T-helper 17 cell (primary cell): ENCODE data around the gene KIAA0040. TPM values are rescaled to one million over a fixed set of nuclear protein-coding genes. Genes with fewer than 3 reads are reported as not detected.

Source experiments
- ATAC-seq: fragments of 150-1000 bp; cut with Tn5 transposase; 2 replicates; pipeline ENCODE4 v1.10.0; 2021; ENCODE audit warnings: mild to moderate bottlenecking, moderate library complexity
- DNase-seq, 3 donors: peaks; one replicate each; pipeline versions ENCODE4 v3.0.0 to v3.0.0-alpha.2; 2020 to 2021
- H3K9me3 ChIP-seq: one replicate; pipeline ENCODE4 v1.7.0; 2013; ENCODE audit warnings: low read length, mild to moderate bottlenecking; ENCODE audit not compliant: control insufficient read depth, poor library complexity, severe bottlenecking
- H3K27ac Mint-ChIP-seq: one replicate; pipeline ENCODE4 v1.8.0; 2022; ENCODE audit warnings: mild to moderate bottlenecking, moderate library complexity, mixed read lengths
- H3K27me3 Mint-ChIP-seq: one replicate; pipeline ENCODE4 v1.8.0; 2022; ENCODE audit warnings: mixed read lengths
- H3K36me3 Mint-ChIP-seq: one replicate; pipeline ENCODE4 v1.8.0; 2022; ENCODE audit warnings: low read depth, mixed read lengths
- H3K4me1 Mint-ChIP-seq: one replicate; pipeline ENCODE4 v1.8.0; 2022; ENCODE audit warnings: mild to moderate bottlenecking, mixed read lengths
- H3K4me3 Mint-ChIP-seq: one replicate; pipeline ENCODE4 v1.8.0; 2022; ENCODE audit warnings: mild to moderate bottlenecking, moderate library complexity, mixed read lengths
- total RNA-seq, 4 donors: library from RNA in 2 of 4; stranded (reverse) in 2 of 4; gene quantifications; one replicate each; pipeline ENCODE4 v1.2.3 and lab custom pipeline; 2022 to 2026

KIAA0040 gene
- total RNA-seq, 2 donors from 2014 or later, result 29.0 to 31.5 TPM

DNA sequence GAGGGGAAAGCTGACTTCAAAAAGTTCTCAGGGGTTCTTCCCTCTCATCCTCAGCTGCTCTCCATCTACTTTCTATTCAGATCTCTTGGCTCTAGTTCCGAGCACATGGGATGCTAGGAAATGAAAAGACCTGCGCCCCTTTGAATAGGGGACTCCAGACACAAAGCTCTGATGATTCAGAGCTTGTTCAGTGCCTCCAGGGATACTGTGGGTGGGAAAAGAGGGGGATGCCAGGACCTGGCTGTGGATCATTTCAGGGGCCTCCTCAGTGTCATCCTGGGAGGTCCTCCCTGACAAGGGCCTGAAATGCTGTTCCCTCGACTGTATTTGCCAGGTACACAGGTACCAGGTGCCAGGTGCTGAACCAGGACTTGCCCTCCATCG lies 943 bp upstream of the KIAA0040 start:
- Mint-ChIP-seq H3K4me3 (peak overlapping the region; percentile 98), H3K27me3 (no peaks in the 10 kb centered on the region), H3K36me3 (peaks cover 6% of the 10 kb centered on the region), H3K27ac (peak overlapping the region; percentile 86), H3K4me1 (peaks cover 48% of the 10 kb centered on the region)
- DNase-seq (no peak), ATAC-seq (no peak)
- no peaks in the 10 kb centered on the region for H3K9me3 ChIP-seq

GRCh38 chr1:175192111-175192629 lies 406 bp downstream of the KIAA0040 start:
- Mint-ChIP-seq H3K4me3 (peak overlapping the region; percentile 98), H3K27me3 (no peaks in the 10 kb centered on the region), H3K4me1 (peaks cover 51% of the 10 kb centered on the region), H3K27ac (peak overlapping the region; percentile 86), H3K36me3 (peaks cover 6% of the 10 kb centered on the region)
- peak in 2 of 3 donors; percentile 13 to 15 for DNase-seq
- no peaks in the 10 kb centered on the region for H3K9me3 ChIP-seq
- peak; percentile 50 for ATAC-seq

DNA sequence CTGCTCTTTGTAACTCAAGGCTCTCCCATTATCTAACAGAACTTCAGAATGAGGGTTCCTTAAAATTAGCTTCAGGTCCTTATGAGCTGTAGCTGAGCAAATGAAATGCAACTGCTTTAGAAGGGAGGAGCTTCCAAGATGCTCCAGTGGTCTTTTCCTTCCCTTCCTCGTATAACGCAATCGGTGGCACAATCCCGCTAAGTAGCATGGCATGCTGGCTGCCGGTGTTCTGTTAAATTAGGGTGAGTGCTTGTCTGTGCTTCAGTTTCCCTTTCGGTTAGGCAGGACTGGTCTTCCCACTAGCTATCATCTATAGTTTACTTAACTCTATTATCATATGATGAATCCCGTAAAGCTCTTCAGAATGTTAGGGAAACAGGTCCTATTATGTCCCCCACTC lies 917 bp downstream of the KIAA0040 start:
- H3K9me3 ChIP-seq, result no peaks in the 10 kb centered on the region
- ATAC-seq (peak; percentile 57), DNase-seq (no peak)
- H3K4me3 Mint-ChIP-seq, result peak overlapping the region; percentile 98
- H3K4me1 Mint-ChIP-seq, result peaks cover 56% of the 10 kb centered on the region
- peak overlapping the region; percentile 86 for H3K27ac Mint-ChIP-seq
- no peaks in the 10 kb centered on the region for H3K27me3 Mint-ChIP-seq
- H3K36me3 Mint-ChIP-seq, result peaks cover 8% of the 10 kb centered on the region

GRCh38 chr1:175188936-175189335 lies 3.6 kb downstream of the KIAA0040 start:
- no peaks in the 10 kb centered on the region for H3K9me3 ChIP-seq
- Mint-ChIP-seq H3K4me3 (peak overlapping the region; percentile 98), H3K27me3 (no peaks in the 10 kb centered on the region), H3K27ac (peak overlapping the region; percentile 86), H3K4me1 (peaks cover 68% of the 10 kb centered on the region), H3K36me3 (peaks cover 13% of the 10 kb centered on the region)
- DNase-seq (peak in 2 of 3 donors; percentile 27 to 28), ATAC-seq (peak; percentile 60)

GRCh38 chr1:175186433-175187160 lies 6.0 kb downstream of the KIAA0040 start:
- Mint-ChIP-seq H3K27ac (no peak overlapping the region), H3K4me1 (peaks cover 85% of the 10 kb centered on the region), H3K4me3 (peak overlapping the region; percentile 81), H3K27me3 (no peaks in the 10 kb centered on the region), H3K36me3 (peaks cover 13% of the 10 kb centered on the region)
- ATAC-seq (no peak), DNase-seq (no peak)
- no peaks in the 10 kb centered on the region for H3K9me3 ChIP-seq

DNA sequence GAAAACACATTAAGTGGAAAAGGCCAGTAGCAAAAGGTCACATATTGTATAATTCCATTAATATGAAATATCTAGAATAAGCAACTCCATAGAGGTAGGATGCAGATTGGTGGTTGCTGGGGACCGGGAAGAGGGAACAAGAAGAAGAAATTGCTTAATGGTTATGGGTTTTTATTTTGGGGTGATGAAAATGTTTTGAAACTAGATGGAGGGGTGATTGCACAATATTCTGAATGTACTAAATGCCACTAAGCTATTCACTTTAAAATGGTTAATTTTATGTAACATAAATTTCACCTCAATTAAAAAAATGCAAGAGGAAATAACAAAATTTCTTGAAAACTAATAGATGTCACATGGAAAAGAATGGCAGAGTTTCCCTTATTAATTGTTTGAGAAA lies 6.7 kb downstream of the KIAA0040 start:
- H3K36me3 Mint-ChIP-seq, result peaks cover 11% of the 10 kb centered on the region
- peak overlapping the region; percentile 47 for H3K4me3 Mint-ChIP-seq
- no peaks in the 10 kb centered on the region for H3K27me3 Mint-ChIP-seq
- H3K27ac Mint-ChIP-seq, result peak overlapping the region; percentile 24
- DNase-seq, result no peak
- ATAC-seq, result no peak
- H3K4me1 Mint-ChIP-seq, result peaks cover 87% of the 10 kb centered on the region
- H3K9me3 ChIP-seq, result no peaks in the 10 kb centered on the region

DNA sequence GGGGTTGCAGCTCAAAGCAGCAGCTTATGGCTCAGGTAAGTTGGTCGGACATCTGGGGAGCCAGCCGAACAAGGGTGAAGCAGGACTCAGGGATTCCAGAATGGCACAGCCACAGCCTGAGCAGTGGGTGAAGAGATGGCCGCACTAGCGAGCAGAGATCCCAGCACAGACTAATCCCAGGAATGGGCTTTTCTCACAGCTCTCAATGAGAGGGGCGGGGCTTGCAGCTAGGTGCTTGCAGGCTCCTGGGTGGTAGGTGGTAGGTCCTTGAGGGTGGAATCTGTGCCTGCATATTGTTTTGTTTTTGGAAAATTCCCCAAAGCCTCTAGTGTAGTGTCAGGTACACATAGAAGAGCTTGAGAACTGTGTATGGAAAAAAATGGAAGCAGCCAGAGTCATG lies 9.0 kb downstream of the KIAA0040 start:
- no peak for ATAC-seq
- no peak overlapping the region for H3K4me3 Mint-ChIP-seq
- H3K27me3 Mint-ChIP-seq, result no peaks in the 10 kb centered on the region

DNA sequence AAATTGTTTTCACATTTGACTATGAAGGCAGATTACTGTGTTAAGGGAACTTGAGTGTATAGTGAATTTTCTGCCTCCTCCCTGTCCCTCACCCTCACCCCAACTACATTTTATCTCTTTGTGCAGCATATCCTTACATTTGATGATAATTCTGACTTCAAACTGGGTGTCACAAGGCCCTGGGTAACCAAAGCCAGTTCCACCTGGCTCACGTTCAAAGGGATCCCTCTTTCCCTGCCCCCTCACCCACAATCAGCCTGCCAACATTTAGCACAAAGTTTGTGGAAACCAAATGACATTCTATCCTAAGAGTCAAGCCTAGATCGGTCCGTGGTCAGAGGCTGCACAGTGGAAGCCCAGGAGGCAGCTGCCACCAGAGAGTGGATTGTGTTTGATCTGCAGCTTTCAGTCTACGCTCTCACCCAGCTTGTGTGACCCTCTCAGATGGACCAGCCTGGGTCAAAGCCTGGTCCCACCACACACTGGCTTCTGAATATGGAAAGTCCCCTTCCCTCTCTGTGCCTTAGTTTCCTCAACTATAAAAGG lies 10.3 kb downstream of the KIAA0040 start:
- Mint-ChIP-seq H3K27ac (peak overlapping the region; percentile 43), H3K36me3 (peaks cover 10% of the 10 kb centered on the region), H3K4me3 (no peak overlapping the region), H3K4me1 (peaks cover 78% of the 10 kb centered on the region), H3K27me3 (no peaks in the 10 kb centered on the region)
- no peak for ATAC-seq
- no peaks in the 10 kb centered on the region for H3K9me3 ChIP-seq
- no peak for DNase-seq

More for the DNA sequence above, 9.0 kb downstream of the KIAA0040 start:
- no peaks in the 10 kb centered on the region for H3K9me3 ChIP-seq
- peaks cover 10% of the 10 kb centered on the region for H3K36me3 Mint-ChIP-seq
- peak overlapping the region; percentile 43 for H3K27ac Mint-ChIP-seq
- no peak for DNase-seq
- H3K4me1 Mint-ChIP-seq, result peaks cover 83% of the 10 kb centered on the region

DNA sequence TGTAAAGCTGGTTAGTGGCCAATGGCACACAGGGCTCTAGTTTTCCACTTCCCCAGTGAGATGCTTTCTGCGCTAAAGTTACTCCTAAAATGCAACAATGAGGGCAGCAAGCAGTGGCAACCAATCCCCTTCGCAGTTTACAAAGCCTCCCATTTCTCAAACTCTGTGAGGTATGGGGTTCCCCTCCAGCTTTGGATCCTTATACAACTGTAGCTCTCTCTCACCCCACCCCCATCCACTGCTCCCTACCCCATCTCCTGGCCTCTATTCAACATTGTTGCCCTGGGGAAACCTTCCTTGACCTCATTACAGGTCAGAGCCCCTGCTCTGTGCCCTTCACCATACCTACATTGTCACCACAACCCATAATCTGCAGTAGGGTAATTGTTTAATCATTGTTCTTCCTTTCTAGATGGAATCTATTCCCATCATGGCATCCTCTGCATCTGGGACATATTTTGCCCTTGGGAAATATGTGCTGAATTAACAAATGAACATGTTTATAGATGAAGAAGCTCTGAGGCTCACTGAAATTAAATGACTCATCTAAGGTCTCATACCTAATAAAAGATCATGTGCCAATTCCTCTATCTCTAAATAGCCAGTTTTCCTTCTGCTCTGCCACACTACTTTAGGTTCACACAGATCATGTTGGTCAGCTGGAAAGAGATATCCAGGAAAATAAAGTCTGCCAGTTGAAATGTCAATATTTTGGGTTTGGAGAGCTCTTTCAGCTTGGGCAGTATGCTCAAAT lies 12.6 kb downstream of the KIAA0040 start:
- H3K27me3 Mint-ChIP-seq, result no peaks in the 10 kb centered on the region
- H3K36me3 Mint-ChIP-seq, result peaks cover 4% of the 10 kb centered on the region
- peak overlapping the region; percentile 81 for H3K27ac Mint-ChIP-seq
- peak overlapping the region; percentile 21 for H3K4me3 Mint-ChIP-seq
- no peak for DNase-seq
- peaks cover 63% of the 10 kb centered on the region for H3K4me1 Mint-ChIP-seq
- no peak for ATAC-seq
- H3K9me3 ChIP-seq, result no peaks in the 10 kb centered on the region

- no peaks in the 10 kb centered on the region for H3K9me3 ChIP-seq
- peaks cover 4% of the 10 kb centered on the region for H3K36me3 Mint-ChIP-seq
- H3K4me1 Mint-ChIP-seq, result peaks cover 62% of the 10 kb centered on the region
- H3K27ac Mint-ChIP-seq, result peak overlapping the region; percentile 14
- DNase-seq, result no peak
- no peak for ATAC-seq
- H3K4me3 Mint-ChIP-seq, result no peak overlapping the region
- H3K27me3 Mint-ChIP-seq, result no peaks in the 10 kb centered on the region
Measured at GRCh38 chr1:175178456-175178855, 14.1 kb downstream of the KIAA0040 start.

DNA sequence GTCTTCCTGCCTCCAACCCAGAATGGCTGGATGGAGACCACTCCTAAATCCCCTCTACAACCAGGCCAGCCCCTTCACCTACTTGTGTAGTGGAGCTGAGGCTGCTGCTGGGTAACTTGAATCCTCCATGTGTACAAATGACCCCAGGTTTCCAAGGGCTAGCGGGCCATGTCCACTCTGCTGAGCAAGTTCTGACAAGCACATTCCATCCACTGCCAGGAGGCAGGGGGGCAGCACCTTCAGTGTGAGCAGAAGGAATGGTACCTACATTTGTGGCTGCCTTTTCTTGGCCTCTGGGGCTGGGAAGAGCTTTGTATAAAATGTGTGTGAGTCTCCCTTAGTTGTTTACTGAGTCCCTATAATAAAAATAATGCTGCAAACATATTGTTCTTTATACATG lies 14.5 kb downstream of the KIAA0040 start:
- H3K27me3 Mint-ChIP-seq, result no peaks in the 10 kb centered on the region
- H3K9me3 ChIP-seq, result no peaks in the 10 kb centered on the region
- peak overlapping the region; percentile 14 for H3K27ac Mint-ChIP-seq
- no peak for DNase-seq
- ATAC-seq, result no peak
- peaks cover 4% of the 10 kb centered on the region for H3K36me3 Mint-ChIP-seq
- no peak overlapping the region for H3K4me3 Mint-ChIP-seq
- peaks cover 59% of the 10 kb centered on the region for H3K4me1 Mint-ChIP-seq

DNA sequence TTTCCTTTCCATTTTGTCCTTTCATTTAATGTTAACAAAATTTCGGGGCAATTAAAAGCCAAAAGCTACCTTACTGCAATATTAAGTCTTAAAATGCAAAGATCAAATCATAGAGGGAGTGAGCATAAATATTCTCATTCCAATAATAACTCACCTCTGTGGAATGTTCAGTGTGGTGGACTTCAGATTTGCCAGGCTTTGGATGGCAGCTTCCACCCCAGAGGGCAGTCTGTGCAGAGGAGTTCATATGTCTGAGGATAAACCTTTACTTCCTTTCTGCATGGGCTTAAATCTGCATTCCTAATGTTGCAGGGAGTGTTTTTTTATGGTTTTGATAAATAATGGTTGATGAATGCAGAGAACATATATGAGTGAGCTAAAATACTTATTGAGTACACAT lies 16.3 kb downstream of the KIAA0040 start:
- H3K9me3 ChIP-seq, result no peaks in the 10 kb centered on the region
- no peak for ATAC-seq
- H3K4me1 Mint-ChIP-seq, result peaks cover 50% of the 10 kb centered on the region
- H3K27ac Mint-ChIP-seq, result no peak overlapping the region
- peak overlapping the region; percentile 31 for H3K4me3 Mint-ChIP-seq
- DNase-seq, result no peak
- no peaks in the 10 kb centered on the region for H3K27me3 Mint-ChIP-seq
- H3K36me3 Mint-ChIP-seq, result peaks cover 9% of the 10 kb centered on the region
